Stomach (tissue), 4 donors: ENCODE measurements around the gene HEBP1.

ENCODE experiments used
- POLR2A ChIP-seq, 4 donors: fragments of 450-650 bp; IDR thresholded peaks; one replicate each; pipeline ENCODE4 v1.6.1; 2016; ENCODE audit warnings: antibody characterized with exemption in 4 of 4, control low read depth in 2 of 4, mild to moderate bottlenecking in 1 of 4, moderate library complexity in 1 of 4
- TF ChIP-seq, protein P1 (sequence below), 7 experiments: fragments of 450-650 bp in 4 of 7; fragments of 200-600 bp in 3 of 7; sonication (generic) in 3 of 7; IDR thresholded peaks; one replicate each; pipeline ENCODE4 v1.5.1; 2016 to 2019; ENCODE audit warnings: antibody characterized with exemption in 7 of 7, control low read depth in 2 of 7, mild to moderate bottlenecking in 1 of 7

DNA sequence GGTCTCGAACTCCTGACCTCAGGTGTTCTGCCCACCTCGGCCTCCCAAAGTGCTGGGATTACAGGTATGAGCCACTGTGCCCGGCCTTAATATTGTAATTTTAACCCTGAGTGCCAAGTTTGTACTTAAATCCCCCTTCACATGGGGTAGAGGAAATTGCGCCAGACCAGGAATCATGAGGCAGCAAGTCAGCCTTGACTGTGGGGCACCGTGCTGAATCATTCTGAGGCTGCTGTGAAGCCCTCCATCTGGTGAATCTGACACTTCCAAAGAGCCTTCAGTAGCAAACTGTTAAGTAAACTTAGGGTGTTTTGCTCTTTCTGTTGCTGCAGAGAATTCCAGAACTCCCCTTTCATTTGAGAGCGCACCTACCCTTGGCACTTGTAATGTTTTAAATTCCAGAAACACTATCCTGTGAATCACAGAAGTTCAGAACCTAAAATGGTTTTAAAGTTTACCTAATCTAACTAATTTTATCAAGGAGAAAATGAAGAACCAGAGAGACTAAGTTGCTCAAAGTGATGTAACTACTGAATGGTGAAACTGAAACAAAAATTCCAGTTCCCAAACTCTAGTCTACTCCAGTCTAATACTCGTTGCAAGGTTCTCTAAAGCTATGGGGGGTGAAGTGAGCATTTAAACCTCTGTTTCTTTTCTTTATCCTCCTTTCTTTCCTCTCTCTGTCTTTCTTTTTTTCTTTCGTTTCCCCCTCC is 7.5 kb downstream of the HEBP1 start:
- no peak for TF ChIP-seq POLR2A (IDR thresholded peaks at IDR 0.05)
- TF ChIP-seq, protein P1, sequence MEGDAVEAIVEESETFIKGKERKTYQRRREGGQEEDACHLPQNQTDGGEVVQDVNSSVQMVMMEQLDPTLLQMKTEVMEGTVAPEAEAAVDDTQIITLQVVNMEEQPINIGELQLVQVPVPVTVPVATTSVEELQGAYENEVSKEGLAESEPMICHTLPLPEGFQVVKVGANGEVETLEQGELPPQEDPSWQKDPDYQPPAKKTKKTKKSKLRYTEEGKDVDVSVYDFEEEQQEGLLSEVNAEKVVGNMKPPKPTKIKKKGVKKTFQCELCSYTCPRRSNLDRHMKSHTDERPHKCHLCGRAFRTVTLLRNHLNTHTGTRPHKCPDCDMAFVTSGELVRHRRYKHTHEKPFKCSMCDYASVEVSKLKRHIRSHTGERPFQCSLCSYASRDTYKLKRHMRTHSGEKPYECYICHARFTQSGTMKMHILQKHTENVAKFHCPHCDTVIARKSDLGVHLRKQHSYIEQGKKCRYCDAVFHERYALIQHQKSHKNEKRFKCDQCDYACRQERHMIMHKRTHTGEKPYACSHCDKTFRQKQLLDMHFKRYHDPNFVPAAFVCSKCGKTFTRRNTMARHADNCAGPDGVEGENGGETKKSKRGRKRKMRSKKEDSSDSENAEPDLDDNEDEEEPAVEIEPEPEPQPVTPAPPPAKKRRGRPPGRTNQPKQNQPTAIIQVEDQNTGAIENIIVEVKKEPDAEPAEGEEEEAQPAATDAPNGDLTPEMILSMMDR (IDR thresholded peaks at IDR 0.05): no peak
